ENCODE results near the gene NOMO2.
"Not testable (repeated sequence)": the region's sequence is repeated elsewhere in the genome, so short reads cannot be mapped to it uniquely, and the experiment has no call there.

The NOMO2 gene

GRCh38 chr16:18561727-18562314, at the start of gene NOMO2:
NOMO2 (minus strand) TSS chr16:18562097; CDS start chr16:18562040, 57 bp downstream.
- not testable (repeated sequence) for DNase-seq

- DNase-seq: not testable (repeated sequence)
Observed at GRCh38 chr16:18610147-18610803, 48.4 kb upstream of the NOMO2 start.

GRCh38 chr16:18608271-18608670, 46.4 kb upstream of the NOMO2 start:
- not testable (repeated sequence) for DNase-seq

- not testable (repeated sequence) for DNase-seq
Observed at GRCh38 chr16:18603572-18604246, 41.8 kb upstream of the NOMO2 start.

GRCh38 chr16:18598582-18598981, 36.7 kb upstream of the NOMO2 start:
- DNase-seq: not testable (repeated sequence)

GRCh38 chr16:18597734-18598133, 35.8 kb upstream of the NOMO2 start:
- not testable (repeated sequence) for DNase-seq

GRCh38 chr16:18597319-18597718, 35.4 kb upstream of the NOMO2 start:
- not testable (repeated sequence) for DNase-seq

GRCh38 chr16:18595796-18596195, 33.9 kb upstream of the NOMO2 start:
- not testable (repeated sequence) for DNase-seq

GRCh38 chr16:18594880-18595279, 33.0 kb upstream of the NOMO2 start:
- DNase-seq: not testable (repeated sequence)

GRCh38 chr16:18593904-18594303, 32.0 kb upstream of the NOMO2 start:
- DNase-seq: not testable (repeated sequence)

GRCh38 chr16:18592982-18593381, 31.1 kb upstream of the NOMO2 start:
- not testable (repeated sequence) for DNase-seq

- not testable (repeated sequence) for DNase-seq
Observed at GRCh38 chr16:18591908-18592307, 30.0 kb upstream of the NOMO2 start.

- not testable (repeated sequence) for DNase-seq
Observed at GRCh38 chr16:18591441-18591840, 29.5 kb upstream of the NOMO2 start.

- not testable (repeated sequence) for DNase-seq
Observed at GRCh38 chr16:18589806-18590205, 27.9 kb upstream of the NOMO2 start.

- not testable (repeated sequence) for DNase-seq
Observed at GRCh38 chr16:18586560-18587540, 25.0 kb upstream of the NOMO2 start.

GRCh38 chr16:18585789-18586188, 23.9 kb upstream of the NOMO2 start:
- DNase-seq: not testable (repeated sequence)

GRCh38 chr16:18582902-18583301, 21.0 kb upstream of the NOMO2 start:
- no peak for DNase-seq

GRCh38 chr16:18580396-18580795, 18.5 kb upstream of the NOMO2 start:
- DNase-seq: not testable (repeated sequence)

GRCh38 chr16:18579261-18579660, 17.4 kb upstream of the NOMO2 start:
- DNase-seq: not testable (repeated sequence)

- not testable (repeated sequence) for DNase-seq
Observed at GRCh38 chr16:18577942-18578341, 16.0 kb upstream of the NOMO2 start.

GRCh38 chr16:18575945-18576344, 14.0 kb upstream of the NOMO2 start:
- not testable (repeated sequence) for DNase-seq

- not testable (repeated sequence) for DNase-seq
Observed at GRCh38 chr16:18575298-18575917, 13.5 kb upstream of the NOMO2 start.
